Astrocyte (in vitro differentiated cells and primary cell): ENCODE measurements around the gene EPB41L3. TPM values are rescaled to one million over a fixed set of nuclear protein-coding genes. Genes with fewer than 3 reads are reported as not detected.

ENCODE experiments used
- DNase-seq: peaks from one replicate; pipeline ENCODE4 v3.0.0-alpha.2; 2010; ENCODE audit warnings: low read depth
- FAIRE-seq: peaks from 2 replicates; lab custom pipeline; 2011; peaks lifted over from hg19 to GRCh38; lab: Jason Lieb, UNC
- H2AFZ ChIP-seq: 2 replicates; pipeline ENCODE4 v1.6.0; 2012; ENCODE audit warnings: low read depth, low read length, inconsistent platforms
- H3K27ac ChIP-seq: 2 replicates; pipeline ENCODE4 v1.5.1; 2011; ENCODE audit warnings: low read depth, low read length, inconsistent platforms
- H3K27me3 ChIP-seq: 2 replicates; pipeline ENCODE4 v1.6.0; 2011; ENCODE audit warnings: low read length, inconsistent platforms; ENCODE audit not compliant: insufficient read depth
- H3K36me3 ChIP-seq: 2 replicates; pipeline ENCODE4 v1.5.1; 2011; ENCODE audit warnings: low read length, inconsistent platforms; ENCODE audit not compliant: insufficient read depth
- H3K4me1 ChIP-seq: 2 replicates; pipeline ENCODE4 v1.5.1; 2011; ENCODE audit warnings: low read length, inconsistent platforms; ENCODE audit not compliant: insufficient read depth
- H3K4me2 ChIP-seq: 2 replicates; pipeline ENCODE4 v1.6.0; 2012; ENCODE audit warnings: low read length, inconsistent platforms
- H3K4me3 ChIP-seq: 2 replicates; pipeline ENCODE4 v1.5.1; 2011; ENCODE audit warnings: low read depth, mild to moderate bottlenecking, low read length, inconsistent platforms; ENCODE audit not compliant: insufficient read depth
- H3K79me2 ChIP-seq: 2 replicates; pipeline ENCODE4 v1.6.0; 2012; ENCODE audit warnings: mild to moderate bottlenecking, low read length, inconsistent platforms; ENCODE audit not compliant: insufficient read depth
- H3K9ac ChIP-seq: 2 replicates; pipeline ENCODE4 v1.6.0; 2012; ENCODE audit warnings: mild to moderate bottlenecking, low read length, inconsistent platforms
- H3K9me3 ChIP-seq: 2 replicates; pipeline ENCODE4 v1.5.1; 2012; ENCODE audit warnings: low read depth, mild to moderate bottlenecking, low read length, inconsistent platforms; ENCODE audit not compliant: insufficient read depth
- H4K20me1 ChIP-seq: 2 replicates; pipeline ENCODE4 v1.6.0; 2012; ENCODE audit warnings: low read length, inconsistent platforms; ENCODE audit not compliant: insufficient read depth
- H3K27ac Mint-ChIP-seq: one replicate; pipeline ENCODE4 v1.8.0; 2021; ENCODE audit warnings: mild to moderate bottlenecking, mixed read lengths; ENCODE audit not compliant: unreplicated experiment
- H3K27me3 Mint-ChIP-seq: one replicate; pipeline ENCODE4 v1.8.0; 2021; ENCODE audit warnings: low read depth, mixed read lengths; ENCODE audit not compliant: unreplicated experiment
- H3K36me3 Mint-ChIP-seq: one replicate; pipeline ENCODE4 v1.8.0; 2021; ENCODE audit warnings: low read depth, mixed read lengths; ENCODE audit not compliant: unreplicated experiment
- H3K4me1 Mint-ChIP-seq: one replicate; pipeline ENCODE4 v1.8.0; 2021; ENCODE audit warnings: low read depth, mixed read lengths; ENCODE audit not compliant: unreplicated experiment
- H3K4me3 Mint-ChIP-seq: one replicate; pipeline ENCODE4 v1.8.0; 2021; ENCODE audit warnings: mild to moderate bottlenecking, moderate library complexity, mixed read lengths; ENCODE audit not compliant: unreplicated experiment
- H3K9me3 Mint-ChIP-seq: one replicate; pipeline ENCODE4 v1.8.0; 2021; ENCODE audit warnings: mild to moderate bottlenecking, mixed read lengths; ENCODE audit not compliant: unreplicated experiment
- CTCF ChIP-seq: IDR thresholded peaks from 2 replicates; pipeline ENCODE4 v1.5.1; 2011; ENCODE audit warnings: low read depth, mild to moderate bottlenecking, inconsistent platforms, low read length, moderate library complexity; ENCODE audit not compliant: insufficient read depth
- EZH2 ChIP-seq: IDR thresholded peaks from 2 replicates; pipeline ENCODE4 v1.6.1; 2012; ENCODE audit warnings: mild to moderate bottlenecking, low read length, inconsistent platforms; ENCODE audit not compliant: insufficient read depth
- total RNA-seq: library from RNA; stranded (reverse); gene quantifications from 2 replicates; pipeline ENCODE4 v1.2.1, GENCODE V29; 2021

The EPB41L3 gene
- total RNA-seq, 1 donor from 2014 or later: 97.0 TPM

- FAIRE-seq: no peak
- H3K27ac Mint-ChIP-seq: no peak overlapping the region
- H3K36me3 Mint-ChIP-seq: no peaks in the 10 kb centered on the region
Observed at GRCh38 chr18:5568416-5568815, 24.6 kb upstream of the EPB41L3 start.

GRCh38 chr18:5558851-5559250, 15.1 kb upstream of the EPB41L3 start:
- no peak overlapping the region for H3K4me3 Mint-ChIP-seq

More at GRCh38 chr18:5568416-5568815, 24.6 kb upstream of the EPB41L3 start:
- Histone ChIP-seq H3K4me3 (no peak overlapping the region), H3K9ac (no peak overlapping the region), H4K20me1 (no peaks in the 10 kb centered on the region), H3K27ac (no peak overlapping the region), H3K9me3 (no peaks in the 10 kb centered on the region), H3K4me1 (no peaks in the 10 kb centered on the region), H3K79me2 (no peaks in the 10 kb centered on the region), H2AFZ (no peak overlapping the region), H3K27me3 (no peaks in the 10 kb centered on the region), H3K36me3 (no peaks in the 10 kb centered on the region), H3K4me2 (no peak overlapping the region)
- peaks cover 3% of the 10 kb centered on the region for H3K27me3 Mint-ChIP-seq
- DNase-seq: no peak
- H3K9me3 Mint-ChIP-seq: no peaks in the 10 kb centered on the region
- H3K4me1 Mint-ChIP-seq: no peaks in the 10 kb centered on the region
- TF ChIP-seq EZH2 (no peak), CTCF (no peak)
- no peak overlapping the region for H3K4me3 Mint-ChIP-seq

More at GRCh38 chr18:5558851-5559250, 15.1 kb upstream of the EPB41L3 start:
- no peak overlapping the region for H2AFZ ChIP-seq
- no peak for DNase-seq
- H3K36me3 ChIP-seq: no peaks in the 10 kb centered on the region
- H3K27me3 Mint-ChIP-seq: no peaks in the 10 kb centered on the region
- no peak overlapping the region for H3K4me2 ChIP-seq
- no peaks in the 10 kb centered on the region for H3K9me3 ChIP-seq
- H3K9me3 Mint-ChIP-seq: no peaks in the 10 kb centered on the region
- TF ChIP-seq EZH2 (no peak), CTCF (no peak)
- no peaks in the 10 kb centered on the region for H3K4me1 Mint-ChIP-seq
- H3K79me2 ChIP-seq: no peaks in the 10 kb centered on the region
- H3K36me3 Mint-ChIP-seq: no peaks in the 10 kb centered on the region
- H3K27ac Mint-ChIP-seq: no peak overlapping the region
- peaks cover 12% of the 10 kb centered on the region for H3K4me1 ChIP-seq
- no peak overlapping the region for H3K27ac ChIP-seq
- FAIRE-seq: peak; percentile 29
- no peaks in the 10 kb centered on the region for H3K27me3 ChIP-seq
- H4K20me1 ChIP-seq: no peaks in the 10 kb centered on the region
- H3K4me3 ChIP-seq: no peak overlapping the region
- H3K9ac ChIP-seq: no peak overlapping the region
